Measurements from ENCODE around the gene TMEM80.
"Not testable (repeated sequence)": the region's sequence is repeated elsewhere in the genome, so short reads cannot be mapped to it uniquely, and the experiment has no call there.

TMEM80 gene

GRCh38 chr11:723120-723883 lies 27.7 kb downstream of the TMEM80 start:
- DNase-seq = no peak

GRCh38 chr11:724049-724777 lies 28.6 kb downstream of the TMEM80 start:
- no peak for DNase-seq

- no peak for DNase-seq
These were observed 29.3 kb downstream of the TMEM80 start for GRCh38 chr11:724778-725386.

- DNase-seq = no peak
These were observed 30.1 kb downstream of the TMEM80 start for GRCh38 chr11:725624-726202.

- DNase-seq = no peak
These were observed 30.9 kb downstream of the TMEM80 start for GRCh38 chr11:726278-727220.

GRCh38 chr11:727281-727701 lies 31.7 kb downstream of the TMEM80 start:
- no peak for DNase-seq

GRCh38 chr11:727859-728748 lies 32.5 kb downstream of the TMEM80 start:
- peak; percentile 76 for DNase-seq

GRCh38 chr11:728901-729491 lies 33.4 kb downstream of the TMEM80 start:
- no peak for DNase-seq

- no peak for DNase-seq
These were observed 34.0 kb downstream of the TMEM80 start for GRCh38 chr11:729492-730074.

- DNase-seq = no peak
These were observed 37.5 kb downstream of the TMEM80 start for GRCh38 chr11:733072-733471.

- DNase-seq = not testable (repeated sequence)
These were observed 38.9 kb downstream of the TMEM80 start for GRCh38 chr11:734541-734940.

GRCh38 chr11:737366-737765 lies 41.8 kb downstream of the TMEM80 start:
- DNase-seq = no peak

GRCh38 chr11:737899-738298 lies 42.3 kb downstream of the TMEM80 start:
- not testable (repeated sequence) for DNase-seq

- no peak for DNase-seq
These were observed 46.5 kb downstream of the TMEM80 start for GRCh38 chr11:742156-742546.

GRCh38 chr11:742571-743201 lies 47.1 kb downstream of the TMEM80 start:
- no peak for DNase-seq

- DNase-seq = no peak
These were observed 49.8 kb downstream of the TMEM80 start for GRCh38 chr11:745428-745827.

GRCh38 chr11:746289-747157 lies 50.9 kb downstream of the TMEM80 start:
- peak; percentile 28 for DNase-seq

GRCh38 chr11:747158-748006 lies 51.8 kb downstream of the TMEM80 start, which contains the start of gene TALDO1:
TSS of gene TALDO1 (plus strand) at chr11:747464. CDS start at chr11:747482, 18 bp downstream.
- DNase-seq = peak; percentile 65
